ENCODE measurements around the gene DHX32.
"Not testable (repeated sequence)": the region's sequence is repeated elsewhere in the genome, so short reads cannot be mapped to it uniquely, and the experiment has no call there.

DHX32 gene

DNA sequence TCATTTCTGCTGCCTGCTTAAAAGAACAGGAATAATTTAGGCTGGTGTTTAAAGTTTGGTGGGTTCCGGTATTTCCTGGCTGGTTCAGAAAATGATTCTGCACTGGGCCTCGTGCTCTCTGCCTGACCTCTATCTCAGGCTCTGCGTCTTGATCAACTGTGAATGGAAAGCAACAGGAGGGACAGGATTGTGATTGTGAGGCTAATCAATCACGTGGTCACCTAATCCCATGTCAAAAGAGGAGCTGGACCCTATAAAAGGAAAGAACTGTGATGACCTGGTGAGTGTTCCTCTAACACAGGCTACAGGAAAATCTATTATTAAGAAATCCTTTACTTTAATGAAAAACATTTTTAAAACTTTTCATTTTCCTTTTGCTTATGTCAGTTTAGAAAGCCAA is at the start of gene DHX32:
TSS of gene DHX32 (minus strand) at position 101 of the 400 bp plus-strand sequence. CDS start 468 bp downstream, outside the sequence.
- no peak for DNase-seq

GRCh38 chr10:125929618-125930017 is 48.5 kb upstream of the DHX32 start:
- DNase-seq: no peak

- DNase-seq: no peak
Measured at GRCh38 chr10:125928928-125929585, 48.0 kb upstream of the DHX32 start.

GRCh38 chr10:125927265-125927664 is 46.2 kb upstream of the DHX32 start:
- not testable (repeated sequence) for DNase-seq

DNA sequence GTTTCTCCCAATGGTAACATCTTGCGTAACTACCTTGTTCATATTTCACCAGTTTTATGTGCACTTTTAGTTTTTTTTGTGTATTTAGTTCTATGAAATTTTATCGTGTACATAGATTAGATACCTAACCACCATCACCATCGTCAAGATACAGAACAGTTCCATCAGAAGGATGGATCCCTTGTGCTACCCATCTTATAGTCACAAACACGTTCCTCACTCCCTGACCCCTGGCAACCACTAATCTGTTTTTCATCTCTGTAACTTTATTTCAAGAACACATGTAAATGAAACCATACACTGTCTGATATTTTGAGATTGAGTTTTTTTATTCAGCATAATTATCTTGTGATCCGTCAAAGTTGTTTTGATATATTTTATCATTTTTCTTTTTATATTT is 45.2 kb upstream of the DHX32 start:
- DNase-seq: no peak

- DNase-seq: no peak
Measured at GRCh38 chr10:125925262-125925834, 44.3 kb upstream of the DHX32 start.

DNA sequence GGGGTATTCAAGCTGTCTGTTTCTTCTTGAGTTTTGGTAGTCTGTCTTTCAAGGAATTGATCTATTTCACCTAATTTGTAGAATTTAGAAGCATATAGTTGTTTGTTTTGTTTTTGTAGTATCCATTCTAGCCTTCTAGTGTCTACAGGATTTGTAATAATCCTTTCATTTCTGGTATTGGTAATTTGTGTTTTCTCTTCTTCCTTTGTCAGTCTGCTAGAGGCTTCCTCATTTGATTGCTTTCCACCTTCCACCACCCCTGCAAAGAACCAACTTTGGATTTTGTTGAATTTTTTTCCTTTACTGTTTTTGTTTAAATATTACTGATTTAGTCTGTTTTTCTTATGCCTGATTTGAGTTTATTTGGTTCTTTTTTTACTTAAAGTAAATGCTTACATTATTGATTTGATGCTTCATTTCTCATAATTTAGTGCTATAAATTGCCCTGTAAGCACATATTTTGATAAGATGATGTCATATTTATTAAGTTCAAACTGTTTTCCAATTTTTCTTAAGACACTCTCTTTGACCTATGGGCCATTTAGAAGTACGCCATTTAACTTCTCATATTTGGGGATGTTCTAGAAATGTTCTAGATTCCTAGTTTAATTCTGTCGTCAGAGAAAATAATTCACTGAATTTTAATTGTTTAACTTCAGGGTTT is 40.7 kb upstream of the DHX32 start:
- DNase-seq: not testable (repeated sequence)

- DNase-seq: not testable (repeated sequence)
Measured at GRCh38 chr10:125917704-125918361, 36.7 kb upstream of the DHX32 start.

DNA sequence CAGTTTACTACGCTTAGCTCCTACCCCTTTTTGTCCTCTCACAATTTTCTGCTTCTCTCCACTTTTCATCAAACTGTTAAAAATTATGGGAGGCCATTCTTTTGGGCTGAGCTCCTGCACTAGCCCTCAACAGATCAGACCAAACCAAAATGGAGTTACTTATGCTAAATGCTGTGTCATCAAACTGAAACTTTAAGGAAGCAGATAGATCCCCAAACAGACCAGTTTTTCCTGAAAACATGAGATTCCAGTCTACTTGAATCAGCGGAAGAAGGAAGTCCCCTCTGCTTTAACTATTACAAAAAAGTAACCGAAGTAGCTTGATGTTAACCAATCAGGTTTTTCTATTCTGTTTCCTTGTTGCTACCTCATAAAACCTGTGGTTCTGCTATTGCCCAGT is 35.9 kb upstream of the DHX32 start:
- DNase-seq: no peak

DNA sequence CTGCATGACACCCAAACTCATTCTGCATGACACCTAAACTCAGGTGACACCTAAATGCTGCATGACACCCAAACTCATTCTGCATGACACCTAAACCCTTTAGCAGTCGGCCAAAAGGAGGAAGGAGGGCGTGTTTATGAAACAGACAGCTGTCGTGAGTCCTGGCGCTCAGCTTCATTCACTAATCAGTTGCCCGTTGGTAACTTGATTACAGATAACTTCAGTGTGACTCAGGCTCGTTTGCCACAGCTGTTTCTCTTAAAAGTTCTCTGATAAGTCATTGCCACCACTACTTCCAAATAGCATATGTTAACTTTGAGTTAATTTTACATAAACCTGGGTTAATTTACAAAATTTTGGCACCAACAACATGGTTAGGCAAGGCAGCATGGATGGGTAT is 32.2 kb upstream of the DHX32 start:
- not testable (repeated sequence) for DNase-seq

DNA sequence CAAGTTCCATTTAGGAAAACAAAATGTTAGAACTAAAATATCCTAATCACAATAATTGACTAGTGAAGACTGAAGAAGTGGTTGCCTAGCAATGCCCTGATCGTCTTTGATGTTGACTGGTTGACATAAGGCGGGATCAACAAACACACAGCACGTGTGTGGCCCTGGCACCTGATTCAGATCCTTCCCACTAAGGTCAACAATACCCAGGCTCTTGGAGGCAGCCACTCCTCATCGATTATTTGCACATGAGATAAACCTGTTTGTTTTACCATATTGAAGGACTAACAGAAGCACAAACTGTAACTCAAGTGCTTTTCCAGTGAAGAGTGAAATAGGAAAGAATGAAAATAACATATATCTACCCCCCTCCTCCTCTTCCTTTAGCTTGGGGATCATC is 30.9 kb upstream of the DHX32 start:
- no peak for DNase-seq

DNA sequence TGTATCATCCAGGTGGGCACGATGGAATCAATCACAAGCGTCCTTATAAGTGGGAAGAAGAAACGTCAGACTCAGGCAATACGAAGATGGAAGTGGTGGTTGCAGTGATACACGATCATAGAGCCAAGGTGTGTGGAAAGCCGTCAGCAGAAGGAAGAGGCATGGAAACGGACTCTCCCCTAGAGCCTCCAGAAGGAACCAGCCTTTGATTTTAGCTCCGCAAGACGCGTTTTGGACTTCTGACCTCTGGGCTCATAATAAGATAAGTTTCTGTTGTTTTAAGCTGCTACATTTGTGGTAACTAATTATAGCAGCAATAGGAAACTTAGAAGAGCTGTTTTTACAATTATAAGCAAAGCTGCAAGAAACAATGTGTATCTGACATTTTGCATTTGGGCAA is 30.1 kb upstream of the DHX32 start:
- DNase-seq: no peak

GRCh38 chr10:125909491-125909890 is 28.4 kb upstream of the DHX32 start:
- DNase-seq: not testable (repeated sequence)

DNA sequence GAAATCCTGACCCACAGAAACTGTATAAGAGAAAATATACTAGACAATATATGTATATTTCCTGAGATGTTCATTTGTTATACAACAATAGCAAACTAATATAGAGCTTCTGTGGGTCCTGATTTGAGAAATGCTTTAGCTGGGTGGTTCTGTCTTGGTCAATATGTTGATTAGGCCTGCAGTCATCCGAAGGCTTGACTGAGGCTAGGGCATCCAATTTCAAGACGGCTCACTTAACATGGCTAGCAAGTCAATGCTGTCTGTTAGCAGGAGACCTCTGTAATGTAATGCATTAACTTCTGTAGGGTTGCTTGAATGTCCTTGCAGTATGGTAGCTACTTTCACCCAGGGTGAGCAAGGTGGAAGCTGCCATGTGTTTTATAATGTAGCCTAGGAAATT is 27.7 kb upstream of the DHX32 start:
- DNase-seq: not testable (repeated sequence)

GRCh38 chr10:125907598-125907997 is 26.5 kb upstream of the DHX32 start:
- DNase-seq: not testable (repeated sequence)

- not testable (repeated sequence) for DNase-seq
Measured at GRCh38 chr10:125905069-125905994, 24.2 kb upstream of the DHX32 start.

DNA sequence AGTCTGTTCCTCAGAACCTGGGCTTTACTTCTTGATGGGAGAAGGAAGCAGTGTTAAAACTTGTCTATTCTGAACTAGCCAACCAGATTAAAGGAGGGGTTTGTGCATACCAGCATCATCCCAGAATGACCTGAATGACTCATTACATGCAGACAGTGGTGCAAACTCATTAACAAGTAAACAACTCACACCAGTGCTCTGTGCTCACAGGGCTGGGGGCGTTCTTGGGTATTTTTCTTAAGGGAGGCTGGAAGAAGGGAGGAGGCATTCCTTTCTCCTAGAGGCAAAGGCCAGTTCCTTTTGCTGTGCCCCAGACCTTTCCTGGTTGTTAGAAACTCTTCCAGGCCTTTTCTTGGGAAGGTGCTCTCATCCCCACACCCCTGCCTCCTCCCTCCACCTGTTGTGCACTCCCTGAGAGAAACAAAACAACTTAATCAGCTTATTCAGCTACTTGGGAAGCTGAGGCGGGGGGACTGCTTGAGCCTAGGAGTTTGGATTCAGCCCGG is 22.1 kb upstream of the DHX32 start:
- not testable (repeated sequence) for DNase-seq

GRCh38 chr10:125900963-125901362 is 19.9 kb upstream of the DHX32 start:
- not testable (repeated sequence) for DNase-seq

- not testable (repeated sequence) for DNase-seq
Measured at GRCh38 chr10:125897317-125897716, 16.2 kb upstream of the DHX32 start.

- DNase-seq: peak; percentile 79 to 84
Measured at GRCh38 chr10:125896088-125896934, 15.2 kb upstream of the DHX32 start, which contains the start of gene FANK1. Gene FANK1 (plus strand): TSS chr10:125896564. CDS start chr10:125896643, 79 bp downstream.
